HG03520 (cell line): Measurements from ENCODE around the gene HOXA3.

Experiments
- ATAC-seq: cut with Tn5 transposase; IDR thresholded peaks from one replicate; pipeline ENCODE4 v1.9.1; 2021; ENCODE audit warnings: mild to moderate bottlenecking, moderate library complexity; ENCODE audit not compliant: unreplicated experiment

Gene HOXA3

GRCh38 chr7:27168265-27168947 is 16.0 kb upstream of the HOXA3 start:
- no peak for ATAC-seq

GRCh38 chr7:27167916-27168264 is 15.5 kb upstream of the HOXA3 start:
- no peak for ATAC-seq

GRCh38 chr7:27166531-27167505 is 14.4 kb upstream of the HOXA3 start:
- no peak for ATAC-seq

GRCh38 chr7:27165996-27166530 is 13.7 kb upstream of the HOXA3 start:
- no peak for ATAC-seq

DNA sequence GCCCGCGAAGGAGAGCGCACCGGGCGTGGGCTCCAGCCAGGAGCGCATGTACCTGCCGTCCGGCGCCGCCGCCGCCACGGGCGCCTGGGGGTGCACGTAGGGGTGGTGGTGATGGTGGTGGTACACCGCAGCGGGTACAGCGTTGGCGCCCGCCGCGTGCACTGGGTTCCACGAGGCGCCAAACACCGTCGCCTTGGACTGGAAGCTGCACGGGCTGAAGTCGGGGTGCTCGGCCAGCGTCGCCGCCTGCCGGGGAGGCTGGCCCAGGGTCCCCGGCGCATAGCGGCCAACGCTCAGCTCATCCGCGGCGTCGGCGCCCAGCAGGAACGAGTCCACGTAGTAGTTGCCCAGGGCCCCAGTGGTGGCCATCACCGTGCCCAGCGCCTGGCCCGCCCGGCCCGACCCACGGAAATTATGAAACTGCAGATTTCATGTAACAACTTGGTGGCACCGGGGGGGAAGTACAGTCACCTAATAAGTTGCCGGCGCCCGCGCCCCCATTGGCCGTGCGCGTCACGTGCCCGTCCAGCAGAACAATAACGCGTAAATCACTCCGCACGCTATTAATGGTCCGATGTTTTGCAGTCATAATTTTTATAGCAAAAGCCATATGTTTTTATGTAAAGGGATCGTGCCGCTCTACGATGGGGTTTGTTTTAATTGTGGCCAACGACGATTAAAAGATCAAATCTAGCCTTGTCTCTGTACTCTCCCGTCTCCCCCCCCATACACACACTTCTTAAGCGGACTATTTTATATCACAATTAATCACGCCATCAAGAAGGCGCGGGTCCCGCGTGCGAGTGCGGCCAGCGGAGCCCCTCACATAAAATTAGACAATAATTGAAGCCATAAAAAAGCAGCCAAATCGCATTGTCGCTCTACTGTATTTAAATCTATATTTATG is 13.0 kb upstream of the HOXA3 start, which contains the start of gene HOXA9:
Gene HOXA9, minus strand, starts transcription at position 449 of the 907 bp plus-strand sequence. Its CDS starts 80 bp downstream, at position 369.
- no peak for ATAC-seq

- ATAC-seq: no peak
Measured at GRCh38 chr7:27164367-27165088, 12.1 kb upstream of the HOXA3 start.

DNA sequence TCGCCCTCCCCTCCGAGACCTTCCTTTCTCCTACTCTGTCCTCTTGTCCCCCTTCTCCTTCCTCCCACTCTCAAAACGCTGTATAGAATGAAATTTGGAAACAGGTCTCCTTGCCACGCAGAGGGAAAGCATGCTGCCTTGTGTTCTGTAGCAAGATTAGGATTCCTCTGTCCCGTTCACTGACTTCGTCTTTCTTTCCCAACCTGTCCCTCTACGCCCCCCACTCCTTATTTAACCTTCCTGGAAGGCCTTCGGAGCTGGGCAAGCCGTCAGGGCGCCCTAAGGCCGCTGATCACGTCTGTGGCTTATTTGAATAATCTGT is 11.6 kb upstream of the HOXA3 start:
- ATAC-seq: no peak

- no peak for ATAC-seq
Measured at GRCh38 chr7:27163288-27164044, 11.1 kb upstream of the HOXA3 start.

GRCh38 chr7:27162561-27163287 is 10.3 kb upstream of the HOXA3 start:
- no peak for ATAC-seq

GRCh38 chr7:27161721-27162560 is 9.6 kb upstream of the HOXA3 start:
- no peak for ATAC-seq

- ATAC-seq: no peak
Measured at GRCh38 chr7:27161214-27161720, 8.9 kb upstream of the HOXA3 start.

- ATAC-seq: no peak
Measured at GRCh38 chr7:27160546-27161213, 8.3 kb upstream of the HOXA3 start.

DNA sequence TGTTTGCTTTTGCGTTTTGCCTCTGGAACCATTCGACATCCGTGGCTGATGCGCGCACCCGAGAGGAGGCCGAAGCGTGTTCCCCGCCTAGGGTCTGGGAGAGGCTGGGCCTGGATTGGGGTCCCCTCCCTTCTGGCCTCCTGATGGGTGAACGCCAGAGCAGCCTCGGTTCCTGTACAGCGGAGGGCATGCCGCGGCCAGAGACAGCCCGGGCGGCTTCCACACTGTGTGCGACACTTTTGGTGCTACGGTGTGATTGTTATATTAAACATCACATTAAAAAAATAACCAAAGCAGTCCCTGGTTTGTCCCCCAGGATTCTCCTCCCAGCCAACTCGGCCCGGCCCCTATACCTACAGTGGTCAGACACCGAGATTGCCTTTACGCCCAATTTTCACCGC is 7.8 kb upstream of the HOXA3 start:
- ATAC-seq: no peak

GRCh38 chr7:27159266-27160144 is 7.1 kb upstream of the HOXA3 start:
- ATAC-seq: no peak

DNA sequence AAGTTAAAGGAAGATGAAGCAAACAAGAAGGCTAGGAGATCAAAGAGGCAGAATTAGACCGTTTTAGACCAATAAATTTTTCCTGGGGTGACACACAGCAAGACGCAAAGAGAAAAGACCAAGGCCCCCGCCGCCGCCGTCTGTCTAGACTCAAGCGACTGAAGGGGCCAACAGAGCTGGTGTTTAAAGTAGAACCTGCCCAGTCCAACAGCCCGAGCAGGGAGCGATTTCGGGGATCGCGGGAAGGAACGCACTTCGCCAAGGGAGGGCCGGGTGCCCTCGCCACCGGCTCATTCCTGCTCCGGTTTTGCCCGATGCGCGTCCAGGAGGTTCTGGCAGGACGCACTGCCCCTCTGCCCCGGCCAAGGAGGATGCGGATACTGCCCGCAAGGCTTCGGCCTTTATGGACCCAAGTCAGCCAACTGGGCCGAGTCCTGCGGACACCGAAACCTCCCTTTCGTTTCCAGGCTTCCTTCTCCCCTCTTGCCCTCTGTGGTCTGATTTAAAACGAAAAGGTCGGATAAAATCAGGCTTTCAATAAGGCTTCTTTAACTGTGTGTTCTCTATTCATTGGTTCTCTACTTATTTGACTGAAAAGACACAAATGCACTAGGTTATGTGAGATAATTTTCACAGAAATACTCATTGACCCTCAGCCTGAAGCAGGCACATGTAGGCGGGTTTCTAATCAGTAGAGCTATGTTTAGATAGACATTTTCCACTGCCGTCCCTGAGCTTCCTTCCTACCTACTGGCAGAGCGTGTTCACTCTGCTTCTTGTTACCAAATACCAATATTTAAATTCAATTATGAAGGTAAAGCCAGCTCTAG is 6.3 kb upstream of the HOXA3 start:
- ATAC-seq: no peak
